HL-60 (cell line): ENCODE results near the gene NGF.

Experiments used
- CTCF ChIP-seq: IDR thresholded peaks from one replicate; pipeline ENCODE4 v1.5.1; 2011; ENCODE audit warnings: low read length, control low read depth, inconsistent platforms; ENCODE audit not compliant: insufficient read depth
- GABPA ChIP-seq: IDR thresholded peaks from 2 replicates; pipeline ENCODE4 v1.6.1; 2012; ENCODE audit warnings: low read depth
- POLR2AphosphoS5 ChIP-seq: IDR thresholded peaks from 2 replicates; pipeline ENCODE4 v1.6.1; 2012; ENCODE audit warnings: low read depth
- REST ChIP-seq: IDR thresholded peaks from 2 replicates; pipeline ENCODE4 v1.6.1; 2012; ENCODE audit warnings: low read depth; ENCODE audit not compliant: insufficient replicate concordance
- SPI1 ChIP-seq: IDR thresholded peaks from 2 replicates; pipeline ENCODE4 v1.6.1; 2012; ENCODE audit warnings: low read depth, mild to moderate bottlenecking, borderline replicate concordance

GRCh38 chr1:115241309-115241708 is 96.7 kb downstream of the NGF start:
- TF ChIP-seq CTCF = no peak
- TF ChIP-seq POLR2AphosphoS5 = no peak
- TF ChIP-seq REST = no peak
- TF ChIP-seq GABPA = no peak
- TF ChIP-seq SPI1 = no peak
